ENCODE results near the gene ANKRD55. TPM values are rescaled to one million over a fixed set of nuclear protein-coding genes. Genes with fewer than 3 reads are reported as not detected.

Gene ANKRD55
- total and polyA plus RNA-seq, 9 of the 15 experiments (the other 6 are each of a cell fraction or from before 2014, with no cell fraction given), result 3.4 to 10.6 (median 6.5) TPM

GRCh38 chr5:56099346-56099745, 133.8 kb downstream of the ANKRD55 start:
- DNase-seq (ENCODE audit: extremely low read depth in 1 of 4, low spot score in 3 of 4) (no peak), ATAC-seq (no peak), FAIRE-seq (no peak)
- no peak overlapping the region for H3K27ac ChIP-seq (ENCODE audit: extremely low read depth, low read depth, low read length)
- no peaks in the 10 kb centered on the region for H3K36me3 ChIP-seq (ENCODE audit: control insufficient read depth, insufficient read depth, low read length)
- CTCF ChIA-PET (ENCODE audit: low intra/inter-chr PET ratio), result interaction anchor here (0.6 kb wide), 1 partner anchor 103 kb away, joined by 3 read pairs; no protein-coding TSS in a partner anchor
- in situ Hi-C loops (cut with MboI), result no loop called here
- no peaks in the 10 kb centered on the region for H4K20me1 ChIP-seq (replicated peaks; ENCODE audit: control insufficient read depth, insufficient read depth, low read length)
- POLR2A ChIA-PET, result interaction anchor here (2.2 kb wide), 1 partner anchor 25 kb away, joined by 6 read pairs; no protein-coding TSS in a partner anchor
- peaks cover 0 to 20% of the 10 kb centered on the region in 2 experiments; a peak in 3 of 5 replicates for H3K4me1 ChIP-seq (replicated peaks in 1 of 2; ENCODE audit: control insufficient read depth in 2 of 2, insufficient read depth in 2 of 2, low read length in 2 of 2)
- H3K4me2 ChIP-seq (ENCODE audit: insufficient read depth, low read length), result no peak overlapping the region
- no peaks in the 10 kb centered on the region for H3K79me2 ChIP-seq (ENCODE audit: control insufficient read depth, insufficient read depth, low read length)
- H3K9me1 ChIP-seq (ENCODE audit: control insufficient read depth, insufficient read depth, low read length), result no peaks in the 10 kb centered on the region
- intact Hi-C loops (cut with micrococcal nuclease), result no loop called here
- no peaks in the 10 kb centered on the region for H3K27me3 ChIP-seq (ENCODE audit: control insufficient read depth in 2 of 2, insufficient read depth in 2 of 2, low read length in 2 of 2)
- no peak overlapping the region for H3K4me3 ChIP-seq
- BruUV-seq (replicated peaks), result no TSS peak
- H3K9ac ChIP-seq (ENCODE audit: insufficient read depth in 1 of 2, low read depth in 2 of 2, low read length in 2 of 2), result no peak overlapping the region
- H2AFZ ChIP-seq (ENCODE audit: low read depth, low read length), result no peak overlapping the region
- WGBS (ENCODE audit: insufficient coverage, low coverage, missing lambda C conversion rate), result 95% methylated on average over 2 of the region's 2 CpGs
- no peaks in the 10 kb centered on the region for H3K9me3 ChIP-seq (replicated peaks; ENCODE audit: control insufficient read depth, insufficient read depth, low read depth, low read length)
- TF ChIP-seq SRSF3 (IDR thresholded peaks at IDR 0.05; ENCODE audit: insufficient read depth, low read length), result no peak
- TF ChIP-seq, protein P1, sequence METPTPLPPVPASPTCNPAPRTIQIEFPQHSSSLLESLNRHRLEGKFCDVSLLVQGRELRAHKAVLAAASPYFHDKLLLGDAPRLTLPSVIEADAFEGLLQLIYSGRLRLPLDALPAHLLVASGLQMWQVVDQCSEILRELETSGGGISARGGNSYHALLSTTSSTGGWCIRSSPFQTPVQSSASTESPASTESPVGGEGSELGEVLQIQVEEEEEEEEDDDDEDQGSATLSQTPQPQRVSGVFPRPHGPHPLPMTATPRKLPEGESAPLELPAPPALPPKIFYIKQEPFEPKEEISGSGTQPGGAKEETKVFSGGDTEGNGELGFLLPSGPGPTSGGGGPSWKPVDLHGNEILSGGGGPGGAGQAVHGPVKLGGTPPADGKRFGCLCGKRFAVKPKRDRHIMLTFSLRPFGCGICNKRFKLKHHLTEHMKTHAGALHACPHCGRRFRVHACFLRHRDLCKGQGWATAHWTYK (CRISPR knock-in tag; IDR thresholded peaks at IDR 0.05), result no peak
- TF ChIP-seq, protein P2, sequence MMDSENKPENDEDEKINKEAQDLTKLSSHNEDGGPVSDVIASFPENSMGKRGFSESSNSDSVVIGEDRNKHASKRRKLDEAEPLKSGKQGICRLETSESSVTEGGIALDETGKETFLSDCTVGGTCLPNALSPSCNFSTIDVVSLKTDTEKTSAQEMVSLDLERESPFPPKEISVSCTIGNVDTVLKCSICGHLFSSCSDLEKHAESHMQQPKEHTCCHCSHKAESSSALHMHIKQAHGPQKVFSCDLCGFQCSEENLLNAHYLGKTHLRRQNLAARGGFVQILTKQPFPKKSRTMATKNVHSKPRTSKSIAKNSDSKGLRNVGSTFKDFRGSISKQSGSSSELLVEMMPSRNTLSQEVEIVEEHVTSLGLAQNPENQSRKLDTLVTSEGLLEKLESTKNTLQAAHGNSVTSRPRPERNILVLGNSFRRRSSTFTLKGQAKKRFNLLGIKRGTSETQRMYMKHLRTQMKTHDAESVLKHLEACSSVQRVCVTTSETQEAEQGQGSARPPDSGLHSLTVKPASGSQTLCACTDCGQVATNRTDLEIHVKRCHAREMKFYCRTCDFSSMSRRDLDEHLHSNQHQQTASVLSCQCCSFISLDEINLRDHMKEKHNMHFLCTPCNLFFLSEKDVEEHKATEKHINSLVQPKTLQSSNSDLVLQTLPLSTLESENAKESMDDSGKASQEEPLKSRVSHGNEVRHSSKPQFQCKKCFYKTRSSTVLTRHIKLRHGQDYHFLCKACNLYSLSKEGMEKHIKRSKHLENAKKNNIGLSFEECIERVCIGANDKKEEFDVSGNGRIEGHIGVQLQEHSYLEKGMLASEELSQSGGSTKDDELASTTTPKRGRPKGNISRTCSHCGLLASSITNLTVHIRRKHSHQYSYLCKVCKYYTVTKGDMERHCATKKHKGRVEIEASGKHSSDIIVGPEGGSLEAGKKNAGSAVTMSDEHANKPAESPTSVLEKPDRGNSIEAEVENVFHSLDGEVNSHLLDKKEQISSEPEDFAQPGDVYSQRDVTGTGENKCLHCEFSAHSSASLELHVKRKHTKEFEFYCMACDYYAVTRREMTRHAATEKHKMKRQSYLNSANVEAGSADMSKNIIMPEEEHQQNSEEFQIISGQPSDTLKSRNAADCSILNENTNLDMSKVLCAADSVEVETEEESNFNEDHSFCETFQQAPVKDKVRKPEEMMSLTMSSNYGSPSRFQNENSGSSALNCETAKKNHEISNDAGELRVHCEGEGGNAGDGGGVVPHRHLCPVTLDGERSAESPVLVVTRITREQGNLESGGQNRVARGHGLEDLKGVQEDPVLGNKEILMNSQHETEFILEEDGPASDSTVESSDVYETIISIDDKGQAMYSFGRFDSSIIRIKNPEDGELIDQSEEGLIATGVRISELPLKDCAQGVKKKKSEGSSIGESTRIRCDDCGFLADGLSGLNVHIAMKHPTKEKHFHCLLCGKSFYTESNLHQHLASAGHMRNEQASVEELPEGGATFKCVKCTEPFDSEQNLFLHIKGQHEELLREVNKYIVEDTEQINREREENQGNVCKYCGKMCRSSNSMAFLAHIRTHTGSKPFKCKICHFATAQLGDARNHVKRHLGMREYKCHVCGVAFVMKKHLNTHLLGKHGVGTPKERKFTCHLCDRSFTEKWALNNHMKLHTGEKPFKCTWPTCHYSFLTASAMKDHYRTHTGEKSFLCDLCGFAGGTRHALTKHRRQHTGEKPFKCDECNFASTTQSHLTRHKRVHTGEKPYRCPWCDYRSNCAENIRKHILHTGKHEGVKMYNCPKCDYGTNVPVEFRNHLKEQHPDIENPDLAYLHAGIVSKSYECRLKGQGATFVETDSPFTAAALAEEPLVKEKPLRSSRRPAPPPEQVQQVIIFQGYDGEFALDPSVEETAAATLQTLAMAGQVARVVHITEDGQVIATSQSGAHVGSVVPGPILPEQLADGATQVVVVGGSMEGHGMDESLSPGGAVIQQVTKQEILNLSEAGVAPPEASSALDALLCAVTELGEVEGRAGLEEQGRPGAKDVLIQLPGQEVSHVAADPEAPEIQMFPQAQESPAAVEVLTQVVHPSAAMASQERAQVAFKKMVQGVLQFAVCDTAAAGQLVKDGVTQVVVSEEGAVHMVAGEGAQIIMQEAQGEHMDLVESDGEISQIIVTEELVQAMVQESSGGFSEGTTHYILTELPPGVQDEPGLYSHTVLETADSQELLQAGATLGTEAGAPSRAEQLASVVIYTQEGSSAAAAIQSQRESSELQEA (IDR thresholded peaks at IDR 0.05; ENCODE audit: low read depth), result no peak
- TF ChIP-seq TFE3 (CRISPR knock-in tag; IDR thresholded peaks at IDR 0.05), result peak; percentile 87
- TF ChIP-seq NFRKB (IDR thresholded peaks at IDR 0.05; ENCODE audit: low read depth), result no peak
- TF ChIP-seq RBM39 (optimal IDR thresholded peaks at IDR 0.05; ENCODE audit: low read depth, low read length), result no peak
- TF ChIP-seq MAFG (tag; conservative IDR thresholded peaks at IDR 0.05), result peak; percentile 49; the same call in 1 of the 2 replicates
- TF ChIP-seq FOXA1 (IDR thresholded peaks at IDR 0.05; ENCODE audit: borderline replicate concordance), result no peak
- TF ChIP-seq C11orf30 (IDR thresholded peaks at IDR 0.05; ENCODE audit: low read depth), result peak; percentile 23; the same call in 1 of the 2 replicates
- no peak for TF ChIP-seq ZNF12 (CRISPR knock-in tag; IDR thresholded peaks at IDR 0.05)
- no peak for TF ChIP-seq CEBPG (CRISPR knock-in tag; IDR thresholded peaks at IDR 0.05)
- TF ChIP-seq CEBPG (tag; conservative IDR thresholded peaks at IDR 0.05 in 1 of 2, IDR thresholded peaks at IDR 0.05 in 1 of 2), result no peak

All from K562 (cell line).